ENCODE results near the gene NCKAP5. TPM values are rescaled to one million over a fixed set of nuclear protein-coding genes. Genes with fewer than 3 reads are reported as not detected.

The NCKAP5 gene
- total and polyA plus RNA-seq, 2 donors, result 1.9 to 2.0 TPM

DNA sequence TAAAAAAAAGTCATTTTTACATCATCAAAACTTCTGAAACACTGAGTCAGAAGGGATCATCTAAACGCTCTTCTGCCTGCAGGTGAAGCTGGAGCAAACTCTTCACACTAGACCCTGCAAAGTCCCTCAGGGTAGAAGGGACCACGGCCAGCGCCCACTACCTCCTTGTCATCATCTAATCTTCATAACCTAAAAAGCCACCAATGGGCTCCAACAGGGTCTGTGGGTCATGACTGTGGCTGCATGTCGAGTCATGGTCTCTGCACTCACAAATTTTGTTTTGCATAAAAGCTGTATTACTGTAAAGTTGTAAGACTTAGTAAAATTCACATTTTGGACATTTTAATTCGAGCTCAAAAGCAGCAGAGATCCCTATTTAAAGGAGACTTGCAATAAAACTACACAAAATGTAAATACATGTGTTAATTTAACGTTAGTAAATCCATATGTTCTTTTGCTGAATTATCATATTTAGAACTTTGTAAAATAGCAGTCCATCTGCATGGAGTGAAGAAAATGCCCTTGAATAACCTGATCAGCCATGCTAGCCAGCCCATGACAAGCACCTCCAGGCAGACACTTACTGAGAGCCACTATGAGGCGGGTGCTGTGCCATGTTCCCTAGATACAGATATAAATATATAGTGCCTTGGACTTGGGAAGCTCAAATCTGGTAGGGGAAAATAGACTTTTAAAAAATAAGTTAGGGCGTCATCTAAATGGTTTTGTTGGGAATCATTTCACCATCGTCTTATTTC lies 461.0 kb downstream of the NCKAP5 start:
- 84% methylated on average over 9 of the region's 9 CpGs for WGBS

GRCh38 chr2:133104871-133105270 lies 463.4 kb downstream of the NCKAP5 start:
- WGBS, result 85% methylated on average over 2 of the region's 2 CpGs
- no peaks in the 10 kb centered on the region for H3K27me3 ChIP-seq (ENCODE audit: control insufficient read depth in 2 of 2, insufficient read depth in 1 of 2, low read length in 1 of 2)
- no peak for DNase-seq (ENCODE audit: low read depth in 6 of 9, low spot score in 9 of 9)
- no peaks in the 10 kb centered on the region for H3K9me3 ChIP-seq (ENCODE audit: control insufficient read depth in 2 of 2, insufficient read depth in 1 of 2, low read length in 1 of 2)
- H3K36me3 ChIP-seq (ENCODE audit: control insufficient read depth in 2 of 2, insufficient read depth in 2 of 2, low read length in 1 of 2), result no peaks in the 10 kb centered on the region
- no peak overlapping the region for H3K4me3 ChIP-seq (ENCODE audit: low read length in 2 of 2)
- no peaks in the 10 kb centered on the region for H3K4me1 ChIP-seq (ENCODE audit: control insufficient read depth in 2 of 2, insufficient read depth in 2 of 2, low read length in 2 of 2)
- H3K27ac ChIP-seq (ENCODE audit: low read depth in 1 of 2, low read length in 1 of 2), result no peak overlapping the region

More for the DNA sequence above, 461.0 kb downstream of the NCKAP5 start:
- H3K9me3 ChIP-seq (ENCODE audit: control insufficient read depth in 2 of 2, insufficient read depth in 1 of 2, low read length in 1 of 2), result no peaks in the 10 kb centered on the region
- no peaks in the 10 kb centered on the region for H3K27me3 ChIP-seq (ENCODE audit: control insufficient read depth in 2 of 2, insufficient read depth in 1 of 2, low read length in 1 of 2)
- no peak overlapping the region for H3K27ac ChIP-seq (ENCODE audit: low read depth in 1 of 2, low read length in 1 of 2)
- no peak for DNase-seq (ENCODE audit: low read depth in 6 of 9, low spot score in 9 of 9)
- H3K4me1 ChIP-seq (ENCODE audit: control insufficient read depth in 2 of 2, insufficient read depth in 2 of 2, low read length in 2 of 2), result no peaks in the 10 kb centered on the region
- no peak overlapping the region for H3K4me3 ChIP-seq (ENCODE audit: low read length in 2 of 2)
- no peaks in the 10 kb centered on the region for H3K36me3 ChIP-seq (ENCODE audit: control insufficient read depth in 2 of 2, insufficient read depth in 2 of 2, low read length in 1 of 2)

GRCh38 chr2:133098787-133099186 lies 469.5 kb downstream of the NCKAP5 start:
- no peak overlapping the region for H3K4me3 ChIP-seq (ENCODE audit: low read length in 2 of 2)

DNA sequence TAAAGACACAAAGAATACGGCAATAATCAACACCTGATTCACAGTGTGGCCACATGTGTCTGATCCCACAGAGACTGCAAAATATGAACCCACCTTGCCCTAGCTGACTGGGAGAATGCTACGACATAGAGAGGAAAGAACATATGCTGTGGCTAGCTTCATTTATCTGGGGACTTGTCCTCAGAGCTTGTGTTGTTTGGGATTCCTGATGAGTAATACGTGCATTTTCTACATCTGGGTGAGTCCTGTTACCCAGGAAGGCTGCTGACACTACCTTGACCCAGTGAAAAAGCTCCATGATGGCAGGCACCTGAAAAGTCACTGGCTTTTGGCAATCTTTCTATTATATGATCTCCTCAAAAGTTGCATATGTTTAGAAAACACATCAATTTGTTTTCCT lies 470.6 kb downstream of the NCKAP5 start:
- Histone ChIP-seq H3K9me3 (ENCODE audit: control insufficient read depth in 2 of 2, insufficient read depth in 1 of 2, low read length in 1 of 2) (no peaks in the 10 kb centered on the region), H3K36me3 (ENCODE audit: control insufficient read depth in 2 of 2, insufficient read depth in 2 of 2, low read length in 1 of 2) (no peaks in the 10 kb centered on the region), H3K4me3 (ENCODE audit: low read length in 2 of 2) (no peak overlapping the region), H3K27ac (ENCODE audit: low read depth in 1 of 2, low read length in 1 of 2) (no peak overlapping the region), H3K27me3 (ENCODE audit: control insufficient read depth in 2 of 2, insufficient read depth in 1 of 2, low read length in 1 of 2) (no peaks in the 10 kb centered on the region), H3K4me1 (ENCODE audit: control insufficient read depth in 2 of 2, insufficient read depth in 2 of 2, low read length in 2 of 2) (no peaks in the 10 kb centered on the region)
- no peak for DNase-seq (ENCODE audit: low read depth in 6 of 9, low spot score in 9 of 9)
- WGBS, result 87% methylated on average over 3 of the region's 3 CpGs

More at GRCh38 chr2:133098787-133099186, 469.5 kb downstream of the NCKAP5 start:
- Histone ChIP-seq H3K27ac (ENCODE audit: low read depth in 1 of 2, low read length in 1 of 2) (no peak overlapping the region), H3K27me3 (ENCODE audit: control insufficient read depth in 2 of 2, insufficient read depth in 1 of 2, low read length in 1 of 2) (no peaks in the 10 kb centered on the region), H3K9me3 (ENCODE audit: control insufficient read depth in 2 of 2, insufficient read depth in 1 of 2, low read length in 1 of 2) (no peaks in the 10 kb centered on the region), H3K36me3 (ENCODE audit: control insufficient read depth in 2 of 2, insufficient read depth in 2 of 2, low read length in 1 of 2) (no peaks in the 10 kb centered on the region), H3K4me1 (ENCODE audit: control insufficient read depth in 2 of 2, insufficient read depth in 2 of 2, low read length in 2 of 2) (no peaks in the 10 kb centered on the region)
- 91% methylated on average over 1 of the region's 1 CpG for WGBS
- DNase-seq (ENCODE audit: low read depth in 6 of 9, low spot score in 9 of 9), result no peak

GRCh38 chr2:133092571-133092970 lies 475.7 kb downstream of the NCKAP5 start:
- DNase-seq (ENCODE audit: low read depth in 6 of 9, low spot score in 9 of 9), result no peak
- WGBS, result 93% methylated on average over 3 of the region's 3 CpGs
- H3K9me3 ChIP-seq (ENCODE audit: control insufficient read depth in 2 of 2, insufficient read depth in 1 of 2, low read length in 1 of 2), result no peaks in the 10 kb centered on the region

GRCh38 chr2:133090358-133090757 lies 477.9 kb downstream of the NCKAP5 start:
- DNase-seq (ENCODE audit: low read depth in 6 of 9, low spot score in 9 of 9), result no peak
- H3K27me3 ChIP-seq (ENCODE audit: control insufficient read depth in 2 of 2, insufficient read depth in 1 of 2, low read length in 1 of 2), result no peaks in the 10 kb centered on the region
- no peaks in the 10 kb centered on the region for H3K9me3 ChIP-seq (ENCODE audit: control insufficient read depth in 2 of 2, insufficient read depth in 1 of 2, low read length in 1 of 2)
- no peak overlapping the region for H3K4me3 ChIP-seq (ENCODE audit: low read length in 2 of 2)
- H3K27ac ChIP-seq (ENCODE audit: low read depth in 1 of 2, low read length in 1 of 2), result no peak overlapping the region
- H3K36me3 ChIP-seq (ENCODE audit: control insufficient read depth in 2 of 2, insufficient read depth in 2 of 2, low read length in 1 of 2), result no peaks in the 10 kb centered on the region
- no peaks in the 10 kb centered on the region for H3K4me1 ChIP-seq (ENCODE audit: control insufficient read depth in 2 of 2, insufficient read depth in 2 of 2, low read length in 2 of 2)
- 83% methylated on average over 2 of the region's 2 CpGs for WGBS

More at GRCh38 chr2:133092571-133092970, 475.7 kb downstream of the NCKAP5 start:
- H3K27ac ChIP-seq (ENCODE audit: low read depth in 1 of 2, low read length in 1 of 2), result no peak overlapping the region
- H3K4me1 ChIP-seq (ENCODE audit: control insufficient read depth in 2 of 2, insufficient read depth in 2 of 2, low read length in 2 of 2), result no peaks in the 10 kb centered on the region
- H3K4me3 ChIP-seq (ENCODE audit: low read length in 2 of 2), result no peak overlapping the region
- H3K36me3 ChIP-seq (ENCODE audit: control insufficient read depth in 2 of 2, insufficient read depth in 2 of 2, low read length in 1 of 2), result no peaks in the 10 kb centered on the region
- no peaks in the 10 kb centered on the region for H3K27me3 ChIP-seq (ENCODE audit: control insufficient read depth in 2 of 2, insufficient read depth in 1 of 2, low read length in 1 of 2)

GRCh38 chr2:133086176-133086575 lies 482.1 kb downstream of the NCKAP5 start:
- no peak for DNase-seq (ENCODE audit: low read depth in 6 of 9, low spot score in 9 of 9)
- Histone ChIP-seq H3K36me3 (ENCODE audit: control insufficient read depth in 2 of 2, insufficient read depth in 2 of 2, low read length in 1 of 2) (no peaks in the 10 kb centered on the region), H3K4me1 (ENCODE audit: control insufficient read depth in 2 of 2, insufficient read depth in 2 of 2, low read length in 2 of 2) (no peaks in the 10 kb centered on the region), H3K27ac (ENCODE audit: low read depth in 1 of 2, low read length in 1 of 2) (no peak overlapping the region), H3K4me3 (ENCODE audit: low read length in 2 of 2) (no peak overlapping the region), H3K27me3 (ENCODE audit: control insufficient read depth in 2 of 2, insufficient read depth in 1 of 2, low read length in 1 of 2) (no peaks in the 10 kb centered on the region), H3K9me3 (ENCODE audit: control insufficient read depth in 2 of 2, insufficient read depth in 1 of 2, low read length in 1 of 2) (no peaks in the 10 kb centered on the region)
- 93% methylated on average over 6 of the region's 6 CpGs for WGBS

GRCh38 chr2:133085646-133086045 lies 482.6 kb downstream of the NCKAP5 start:
- WGBS, result 94% methylated on average over 2 of the region's 2 CpGs
- no peak overlapping the region for H3K4me3 ChIP-seq (ENCODE audit: low read length in 2 of 2)
- no peaks in the 10 kb centered on the region for H3K4me1 ChIP-seq (ENCODE audit: control insufficient read depth in 2 of 2, insufficient read depth in 2 of 2, low read length in 2 of 2)
- no peak for DNase-seq (ENCODE audit: low read depth in 6 of 9, low spot score in 9 of 9)
- no peaks in the 10 kb centered on the region for H3K9me3 ChIP-seq (ENCODE audit: control insufficient read depth in 2 of 2, insufficient read depth in 1 of 2, low read length in 1 of 2)
- no peaks in the 10 kb centered on the region for H3K36me3 ChIP-seq (ENCODE audit: control insufficient read depth in 2 of 2, insufficient read depth in 2 of 2, low read length in 1 of 2)
- no peaks in the 10 kb centered on the region for H3K27me3 ChIP-seq (ENCODE audit: control insufficient read depth in 2 of 2, insufficient read depth in 1 of 2, low read length in 1 of 2)
- H3K27ac ChIP-seq (ENCODE audit: low read depth in 1 of 2, low read length in 1 of 2), result no peak overlapping the region

GRCh38 chr2:133082034-133082433 lies 486.2 kb downstream of the NCKAP5 start:
- no peak for DNase-seq (ENCODE audit: low read depth in 6 of 9, low spot score in 9 of 9)
- Histone ChIP-seq H3K27me3 (ENCODE audit: control insufficient read depth in 2 of 2, insufficient read depth in 1 of 2, low read length in 1 of 2) (no peaks in the 10 kb centered on the region), H3K9me3 (ENCODE audit: control insufficient read depth in 2 of 2, insufficient read depth in 1 of 2, low read length in 1 of 2) (no peaks in the 10 kb centered on the region), H3K36me3 (ENCODE audit: control insufficient read depth in 2 of 2, insufficient read depth in 2 of 2, low read length in 1 of 2) (no peaks in the 10 kb centered on the region), H3K4me3 (ENCODE audit: low read length in 2 of 2) (no peak overlapping the region), H3K4me1 (ENCODE audit: control insufficient read depth in 2 of 2, insufficient read depth in 2 of 2, low read length in 2 of 2) (no peaks in the 10 kb centered on the region), H3K27ac (ENCODE audit: low read depth in 1 of 2, low read length in 1 of 2) (no peak overlapping the region)
- whole genome bisulfite sequencing, result 95% methylated on average over 1 of the region's 1 CpG

All from thymus (tissue), 11 donors.